K562 (cell line): ENCODE measurements around the gene MDN1. TPM values are rescaled to one million over a fixed set of nuclear protein-coding genes. Genes with fewer than 3 reads are reported as not detected.

Source experiments
- ATF4 ChIP-seq: fragments of 450-650 bp; formaldehyde crosslinking; IDR thresholded peaks from 2 replicates; pipeline ENCODE4 v1.4.0; 2022; ENCODE audit warnings: mild to moderate bottlenecking, moderate library complexity
- CAMTA2 ChIP-seq: fragments of 250-450 bp; sonication (Bioruptor Pico); conservative IDR thresholded peaks from 2 replicates; pipeline ENCODE4 v1.5.1; 2022
- FOXO4 ChIP-seq: fragments of 450-650 bp; formaldehyde crosslinking; IDR thresholded peaks from 2 replicates; pipeline ENCODE4 v1.4.0; 2020; ENCODE audit warnings: mild to moderate bottlenecking, moderate library complexity
- HDAC3 ChIP-seq: fragments of 450-650 bp; IDR thresholded peaks from 2 replicates; pipeline ENCODE4 v1.6.1; 2018; ENCODE audit warnings: borderline replicate concordance, mild to moderate bottlenecking, moderate library complexity; ENCODE audit not compliant: partially characterized antibody
- TFAM ChIP-seq: fragments of 250-450 bp; sonication (Bioruptor Pico); conservative IDR thresholded peaks from 2 replicates; pipeline ENCODE4 v1.5.0; 2021; ENCODE audit warnings: mild to moderate bottlenecking, moderate library complexity
- ZBTB49 ChIP-seq: sonication (generic); formaldehyde crosslinking; IDR thresholded peaks from 2 replicates; pipeline ENCODE4 v1.8.0; 2022; ENCODE audit warnings: missing genetic modification reagents, mild to moderate bottlenecking, borderline replicate concordance
- ZNF143 ChIP-seq: sonication (generic); formaldehyde crosslinking; IDR thresholded peaks from 2 replicates; pipeline ENCODE4 v1.9.0; 2022; ENCODE audit warnings: mild to moderate bottlenecking, missing genetic modification reagents
- ZNF407 ChIP-seq: fragments of 450-650 bp; IDR thresholded peaks from 2 replicates; pipeline ENCODE4 v1.6.1; 2016; ENCODE audit warnings: low read depth
- ZNF41 ChIP-seq: fragments of 250-450 bp; sonication (Bioruptor Pico); conservative IDR thresholded peaks from 2 replicates; pipeline ENCODE4 v1.4.0; 2020; ENCODE audit warnings: mild to moderate bottlenecking
- ZNF699 ChIP-seq: fragments of 250-450 bp; sonication (Bioruptor Pico); IDR thresholded peaks from 2 replicates; pipeline ENCODE4 v1.8.0; 2021; ENCODE audit warnings: mild to moderate bottlenecking, moderate library complexity; ENCODE audit not compliant: insufficient replicate concordance
- ZNF707 ChIP-seq: fragments of 250-450 bp; sonication (Bioruptor Pico); conservative IDR thresholded peaks from 2 replicates; pipeline ENCODE4 v1.8.0; 2022; ENCODE audit warnings: inconsistent platforms, mild to moderate bottlenecking, moderate library complexity
- polyA plus RNA-seq, 8 experiments: library from polyadenylated mRNA; depleted of rRNA in 4 of 8; stranded (reverse) in 5 of 8; unstranded in 3 of 8; fragments of >200 nt; fragmentation: Nextera tagmentation in 2 of 8; fragmentation: Illumina TruSeq in 1 of 8; extraction: Ambion mirVana in 2 of 8; extraction: Trizol in 1 of 8; gene quantifications; 2 replicates each; pipeline versions ENCODE4 v1.2.1 to v1.2.3, GENCODE V29; 2011 to 2014; ENCODE audit warnings: inconsistent platforms in 1 of 8, missing spikeins in 1 of 8
- total RNA-seq, 7 experiments: library from RNA; depleted of rRNA in 6 of 7; stranded (reverse); fragments of >200 nt in 6 of 7; fragmentation: Illumina TruSeq in 2 of 7; extraction: Trizol in 2 of 7; gene quantifications; 2 replicates each; pipeline versions ENCODE4 v1.2.1 to v1.2.3, GENCODE V29; 2011 to 2021; ENCODE audit warnings: low replicate concordance in 1 of 7
- TF ChIP-seq, protein P1 (sequence below): fragments of 250-450 bp; sonication (Bioruptor Pico); IDR thresholded peaks from 2 replicates; pipeline ENCODE4 v1.4.0; 2020; ENCODE audit warnings: mild to moderate bottlenecking, moderate library complexity

MDN1 gene
- total and polyA plus RNA-seq, 9 of the 15 experiments (the other 6 are each of a cell fraction or from before 2014, with no cell fraction given) = 25.6 to 93.6 (median 43.0) TPM

DNA sequence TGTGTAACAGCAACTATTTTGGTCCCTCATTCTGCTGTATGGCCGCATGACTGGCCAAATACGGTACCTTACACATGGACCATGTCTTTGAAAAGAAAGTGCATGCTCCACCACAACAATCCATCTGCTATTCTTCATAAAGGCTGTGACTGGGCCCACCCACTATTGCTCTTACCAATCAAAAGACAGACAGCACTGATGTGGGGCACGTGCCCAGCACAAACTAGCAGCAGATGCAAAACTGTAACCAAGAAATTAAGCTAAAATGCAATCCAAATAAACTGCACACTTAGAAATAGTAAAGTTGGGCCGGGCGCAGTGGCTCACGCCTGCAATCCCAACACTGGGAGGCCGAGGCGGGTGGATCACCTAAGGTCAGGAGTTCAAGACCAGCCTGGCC is 20.5 kb downstream of the MDN1 start (continued):
- TF ChIP-seq, protein P1, sequence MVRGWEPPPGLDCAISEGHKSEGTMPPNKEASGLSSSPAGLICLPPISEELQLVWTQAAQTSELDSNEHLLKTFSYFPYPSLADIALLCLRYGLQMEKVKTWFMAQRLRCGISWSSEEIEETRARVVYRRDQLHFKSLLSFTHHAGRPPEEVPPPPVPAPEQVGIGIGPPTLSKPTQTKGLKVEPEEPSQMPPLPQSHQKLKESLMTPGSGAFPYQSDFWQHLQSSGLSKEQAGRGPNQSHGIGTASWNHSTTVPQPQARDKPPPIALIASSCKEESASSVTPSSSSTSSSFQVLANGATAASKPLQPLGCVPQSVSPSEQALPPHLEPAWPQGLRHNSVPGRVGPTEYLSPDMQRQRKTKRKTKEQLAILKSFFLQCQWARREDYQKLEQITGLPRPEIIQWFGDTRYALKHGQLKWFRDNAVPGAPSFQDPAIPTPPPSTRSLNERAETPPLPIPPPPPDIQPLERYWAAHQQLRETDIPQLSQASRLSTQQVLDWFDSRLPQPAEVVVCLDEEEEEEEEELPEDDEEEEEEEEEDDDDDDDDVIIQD (CRISPR knock-in tag) = no peak
- no peak for TF ChIP-seq ZNF699 (CRISPR knock-in tag)
- no peak for TF ChIP-seq ZNF407
- TF ChIP-seq FOXO4 (CRISPR knock-in tag) = no peak
- TF ChIP-seq ZNF143 = no peak
- TF ChIP-seq HDAC3 = no peak
- TF ChIP-seq ZNF707 = no peak
- no peak for TF ChIP-seq ATF4 (CRISPR knock-in tag)
- TF ChIP-seq TFAM = no peak
- TF ChIP-seq ZBTB49 (CRISPR knock-in tag) = no peak
- TF ChIP-seq ZNF41 (CRISPR knock-in tag) = no peak
- TF ChIP-seq CAMTA2 (CRISPR knock-in tag) = no peak
